ENCODE measurements around the gene MAP1A. TPM values are rescaled to one million over a fixed set of nuclear protein-coding genes. Genes with fewer than 3 reads are reported as not detected.
A peak's percentile ranks its signal among the peaks of the same experiment; 100 is the strongest.

MAP1A gene
- total and polyA plus RNA-seq, 2 of the 13 experiments (the other 11 are each of a cell fraction or from before 2014, with no cell fraction given) = 0.01 to 0.07 TPM

GRCh38 chr15:43511012-43511885 lies 6.2 kb upstream of the MAP1A start (continued):
- TF ChIP-seq ZNF12 (CRISPR knock-in tag; IDR thresholded peaks at IDR 0.05) = no peak
- no peak for TF ChIP-seq ZFP36L1 (CRISPR knock-in tag; IDR thresholded peaks at IDR 0.05)
- no peak for TF ChIP-seq U2AF2 (IDR thresholded peaks at IDR 0.05; ENCODE audit: low read depth, low read length)
- TF ChIP-seq HOMEZ (CRISPR knock-in tag; IDR thresholded peaks at IDR 0.05; ENCODE audit: low read depth) = no peak
- no peak for TF ChIP-seq MLXIP (CRISPR knock-in tag; IDR thresholded peaks at IDR 0.05; ENCODE audit: borderline replicate concordance)
- no peak for TF ChIP-seq KLF15 (CRISPR knock-in tag; IDR thresholded peaks at IDR 0.05; ENCODE audit: borderline replicate concordance)
- 0 out of 2 replicates have a peak, but pooled peaks have one; percentile 11 for TF ChIP-seq KDM2A (CRISPR knock-in tag; IDR thresholded peaks at IDR 0.05; ENCODE audit: borderline replicate concordance, low read depth)
- TF ChIP-seq ZBTB4 (CRISPR knock-in tag; IDR thresholded peaks at IDR 0.05; ENCODE audit: borderline replicate concordance) = no peak
- TF ChIP-seq ZNF512 (CRISPR knock-in tag; IDR thresholded peaks at IDR 0.05) = no peak
- no peak for TF ChIP-seq ZNF264 (CRISPR knock-in tag; IDR thresholded peaks at IDR 0.05)
- TF ChIP-seq ZBTB8A (CRISPR knock-in tag; IDR thresholded peaks at IDR 0.05; ENCODE audit: borderline replicate concordance, low read depth) = no peak
- no peak for TF ChIP-seq ZBTB46 (CRISPR knock-in tag; IDR thresholded peaks at IDR 0.05; ENCODE audit: borderline replicate concordance)
- no peak for TF ChIP-seq NFATC3 (CRISPR knock-in tag; IDR thresholded peaks at IDR 0.05)
- TF ChIP-seq NR2C2 (CRISPR knock-in tag; IDR thresholded peaks at IDR 0.05; ENCODE audit: borderline replicate concordance) = no peak
- TF ChIP-seq SMYD3 (CRISPR knock-in tag; IDR thresholded peaks at IDR 0.05) = no peak
- no peak for TF ChIP-seq NPAS2 (CRISPR knock-in tag; IDR thresholded peaks at IDR 0.05; ENCODE audit: borderline replicate concordance)
- no peak for TF ChIP-seq ZNF234 (CRISPR knock-in tag; conservative IDR thresholded peaks at IDR 0.05)

Data from HepG2 (cell line).